Neural progenitor cell (in vitro differentiated cells): Measurements from ENCODE around the gene OR6K2. TPM values are rescaled to one million over a fixed set of nuclear protein-coding genes. Genes with fewer than 3 reads are reported as not detected.

Experiments used
- DNase-seq: peaks from one replicate; pipeline ENCODE4 v3.0.0-alpha.2; 2016; ENCODE audit warnings: low spot score
- H2AFZ ChIP-seq: fragments of 200-600 bp; sonication (generic); replicated peaks from 2 replicates; pipeline ENCODE4 v1.6.1; 2016; ENCODE audit warnings: antibody characterized with exemption
- H3F3A ChIP-seq: fragments of 200-600 bp; sonication (generic); 2 replicates; pipeline ENCODE4 v1.6.1; 2016; ENCODE audit warnings: antibody characterized with exemption, low read depth
- H3K27ac ChIP-seq: fragments of 200-600 bp; sonication (generic); 2 replicates; pipeline ENCODE4 v1.5.1; 2016; ENCODE audit warnings: mild to moderate bottlenecking
- H3K27me3 ChIP-seq: fragments of 200-600 bp; sonication (generic); 2 replicates; pipeline ENCODE4 v1.6.1; 2016; ENCODE audit warnings: mild to moderate bottlenecking, moderate library complexity
- H3K36me3 ChIP-seq: fragments of 200-600 bp; sonication (generic); 2 replicates; pipeline ENCODE4 v1.5.1; 2016
- H3K4me1 ChIP-seq: fragments of 200-600 bp; sonication (generic); 2 replicates; pipeline ENCODE4 v1.6.1; 2016; ENCODE audit warnings: mixed run types
- H3K4me2 ChIP-seq: fragments of 200-600 bp; sonication (generic); 2 replicates; pipeline ENCODE4 v1.6.1; 2016
- H3K4me3 ChIP-seq: fragments of 200-600 bp; sonication (generic); 2 replicates; pipeline ENCODE4 v1.5.1; 2016
- H3K79me2 ChIP-seq: fragments of 200-600 bp; sonication (generic); 2 replicates; pipeline ENCODE4 v1.6.1; 2016; ENCODE audit warnings: low read depth
- H3K9ac ChIP-seq: fragments of 200-600 bp; sonication (generic); 2 replicates; pipeline ENCODE4 v1.6.1; 2016
- H3K9me3 ChIP-seq: fragments of 200-600 bp; sonication (generic); 2 replicates; pipeline ENCODE4 v1.5.1; 2016; ENCODE audit warnings: low read depth
- H4K20me1 ChIP-seq: fragments of 200-600 bp; sonication (generic); 2 replicates; pipeline ENCODE4 v1.6.1; 2016; ENCODE audit warnings: low read depth
- H3K27ac Mint-ChIP-seq: 3 replicates; pipeline ENCODE4 v1.8.0; 2021; ENCODE audit warnings: mixed read lengths
- H3K27me3 Mint-ChIP-seq: 2 replicates; pipeline ENCODE4 v1.8.0; 2022; ENCODE audit warnings: low read depth, mild to moderate bottlenecking, inconsistent platforms, moderate library complexity, mixed read lengths; ENCODE audit not compliant: insufficient read depth
- H3K36me3 Mint-ChIP-seq: 3 replicates; pipeline ENCODE4 v1.8.0; 2021; ENCODE audit warnings: mixed read lengths
- H3K4me1 Mint-ChIP-seq: 3 replicates; pipeline ENCODE4 v1.8.0; 2021; ENCODE audit warnings: mixed read lengths
- H3K4me3 Mint-ChIP-seq: 3 replicates; pipeline ENCODE4 v1.8.0; 2021; ENCODE audit warnings: mild to moderate bottlenecking, moderate library complexity, mixed read lengths
- H3K9me3 Mint-ChIP-seq: 3 replicates; pipeline ENCODE4 v1.8.0; 2020; ENCODE audit warnings: mixed read lengths
- EZH2 ChIP-seq: fragments of 200-600 bp; sonication (generic); IDR thresholded peaks from 2 replicates; pipeline ENCODE4 v1.6.1; 2017; ENCODE audit warnings: antibody characterized with exemption, mild to moderate bottlenecking, moderate library complexity
- EZH2phosphoT487 ChIP-seq: fragments of 200-600 bp; sonication (generic); IDR thresholded peaks from 2 replicates; pipeline ENCODE4 v1.6.1; 2017; ENCODE audit warnings: antibody characterized with exemption
- total RNA-seq: library from RNA; depleted of rRNA; stranded (reverse); fragments of >200 nt; gene quantifications from 2 replicates; pipeline ENCODE4 v1.2.3, GENCODE V29; 2015; ENCODE audit warnings: low replicate concordance
- TF ChIP-seq, protein P1 (sequence below): fragments of 200-600 bp; sonication (generic); IDR thresholded peaks from 2 replicates; pipeline ENCODE4 v1.5.1; 2017; ENCODE audit warnings: antibody characterized with exemption, mild to moderate bottlenecking

OR6K2 gene
- total RNA-seq, 1 donor from 2014 or later: not detected

DNA sequence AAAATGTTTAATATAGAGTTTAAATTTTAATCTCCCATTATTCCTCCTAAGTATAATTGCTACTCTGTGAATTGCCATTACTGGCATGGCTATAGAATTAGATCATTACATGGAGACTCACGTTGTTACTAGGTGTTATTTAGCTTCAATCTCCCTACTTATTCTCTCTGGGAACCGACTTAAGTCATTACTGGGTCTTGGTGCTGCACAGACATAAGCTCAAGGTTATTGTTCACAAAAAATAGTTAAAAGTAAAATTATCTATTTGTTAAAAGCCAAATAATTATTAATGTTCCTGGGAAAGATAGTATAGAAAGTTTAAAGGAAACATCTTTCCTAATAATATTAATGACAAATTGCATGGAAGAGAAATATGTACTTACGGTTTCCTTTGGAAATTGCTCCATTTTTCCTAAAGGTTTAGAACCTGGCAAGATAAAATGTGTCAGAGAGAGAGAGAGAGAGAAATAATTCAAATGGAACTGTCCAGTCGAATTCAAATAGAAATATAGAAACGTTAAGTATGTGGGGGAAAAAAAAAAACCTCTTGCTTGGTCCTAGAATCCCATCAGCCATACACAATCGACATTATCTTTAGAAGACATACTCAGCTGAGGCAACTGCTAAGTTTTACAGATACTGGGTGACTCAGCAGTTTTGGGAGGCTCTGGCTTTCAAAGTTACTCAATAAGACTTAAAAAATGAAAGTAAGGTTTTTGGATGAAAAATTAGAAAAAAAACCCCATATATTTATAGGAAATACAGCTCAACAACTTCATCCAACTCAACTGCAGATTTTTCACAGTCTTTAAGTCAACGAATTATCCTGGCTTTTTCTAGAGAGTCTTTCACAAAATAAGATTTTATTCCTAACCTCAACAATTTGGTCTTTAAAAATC is 14.1 kb downstream of the OR6K2 start, which contains the start of gene SPTA1:
Gene SPTA1 (minus strand): TSS at position 605 of the 899 bp plus-strand sequence. CDS start 198 bp downstream, at position 407.
- no peak for DNase-seq
- Mint-ChIP-seq H3K9me3 (no peaks in the 10 kb centered on the region), H3K4me3 (no peak within 1 kb of the TSS), H3K27me3 (peaks cover 5% of the 10 kb centered on the region), H3K36me3 (no peaks in the 10 kb centered on the region), H3K4me1 (no peaks in the 10 kb centered on the region), H3K27ac (no peak within 1 kb of the TSS)
- H3K9ac ChIP-seq: no peak within 1 kb of the TSS
- H3K4me2 ChIP-seq: no peak within 1 kb of the TSS
- no peaks in the 10 kb centered on the region for H3K27me3 ChIP-seq
- H3K79me2 ChIP-seq: no peaks in the 10 kb centered on the region
- H3K9me3 ChIP-seq: no peaks in the 10 kb centered on the region
- no peak within 1 kb of the TSS for H3K27ac ChIP-seq
- H3K4me3 ChIP-seq: no peak within 1 kb of the TSS
- H3F3A ChIP-seq: no peaks in the 10 kb centered on the region
- no peaks in the 10 kb centered on the region for H3K4me1 ChIP-seq
- no peaks in the 10 kb centered on the region for H3K36me3 ChIP-seq
- no peaks in the 10 kb centered on the region for H4K20me1 ChIP-seq
- TF ChIP-seq EZH2 (no peak), EZH2phosphoT487 (no peak)
- TF ChIP-seq, protein P1, sequence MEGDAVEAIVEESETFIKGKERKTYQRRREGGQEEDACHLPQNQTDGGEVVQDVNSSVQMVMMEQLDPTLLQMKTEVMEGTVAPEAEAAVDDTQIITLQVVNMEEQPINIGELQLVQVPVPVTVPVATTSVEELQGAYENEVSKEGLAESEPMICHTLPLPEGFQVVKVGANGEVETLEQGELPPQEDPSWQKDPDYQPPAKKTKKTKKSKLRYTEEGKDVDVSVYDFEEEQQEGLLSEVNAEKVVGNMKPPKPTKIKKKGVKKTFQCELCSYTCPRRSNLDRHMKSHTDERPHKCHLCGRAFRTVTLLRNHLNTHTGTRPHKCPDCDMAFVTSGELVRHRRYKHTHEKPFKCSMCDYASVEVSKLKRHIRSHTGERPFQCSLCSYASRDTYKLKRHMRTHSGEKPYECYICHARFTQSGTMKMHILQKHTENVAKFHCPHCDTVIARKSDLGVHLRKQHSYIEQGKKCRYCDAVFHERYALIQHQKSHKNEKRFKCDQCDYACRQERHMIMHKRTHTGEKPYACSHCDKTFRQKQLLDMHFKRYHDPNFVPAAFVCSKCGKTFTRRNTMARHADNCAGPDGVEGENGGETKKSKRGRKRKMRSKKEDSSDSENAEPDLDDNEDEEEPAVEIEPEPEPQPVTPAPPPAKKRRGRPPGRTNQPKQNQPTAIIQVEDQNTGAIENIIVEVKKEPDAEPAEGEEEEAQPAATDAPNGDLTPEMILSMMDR: no peak
- H2AFZ ChIP-seq: no peak within 1 kb of the TSS

DNA sequence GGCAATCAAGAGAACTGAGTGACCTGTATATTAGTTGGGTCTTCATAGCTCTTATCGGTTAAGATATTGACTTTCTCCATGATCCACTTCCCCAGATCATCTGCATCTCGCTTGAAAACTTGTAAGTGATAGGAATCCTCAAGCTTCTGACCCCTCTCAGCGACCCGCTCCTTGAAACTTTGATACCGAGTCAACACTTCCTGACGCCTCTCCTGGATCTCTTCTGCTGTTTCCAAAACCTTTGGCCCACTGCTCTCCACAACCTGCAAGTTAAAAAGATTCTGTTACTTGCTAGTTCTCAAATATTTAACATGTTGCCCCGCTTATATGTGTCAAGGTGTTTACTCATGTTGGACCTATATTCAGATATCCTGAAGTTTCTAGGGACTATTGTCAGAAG is 15.4 kb downstream of the OR6K2 start:
- H3K9me3 Mint-ChIP-seq: no peaks in the 10 kb centered on the region
- H3K4me1 ChIP-seq: no peaks in the 10 kb centered on the region
- no peak overlapping the region for H3K9ac ChIP-seq
- no peak overlapping the region for H3K4me3 ChIP-seq
- no peak for DNase-seq
- peaks cover 3% of the 10 kb centered on the region for H3K27me3 Mint-ChIP-seq
- no peak overlapping the region for H2AFZ ChIP-seq
- H3K27ac Mint-ChIP-seq: no peak overlapping the region
- no peaks in the 10 kb centered on the region for H3K27me3 ChIP-seq
- no peaks in the 10 kb centered on the region for H3K79me2 ChIP-seq
- no peaks in the 10 kb centered on the region for H3K36me3 Mint-ChIP-seq
- H3K36me3 ChIP-seq: no peaks in the 10 kb centered on the region
- TF ChIP-seq, protein P1: no peak
- TF ChIP-seq EZH2: no peak
- TF ChIP-seq EZH2phosphoT487: no peak
- H4K20me1 ChIP-seq: no peaks in the 10 kb centered on the region
- H3K27ac ChIP-seq: no peak overlapping the region
- H3F3A ChIP-seq: no peaks in the 10 kb centered on the region
- H3K4me2 ChIP-seq: no peak overlapping the region
- no peaks in the 10 kb centered on the region for H3K4me1 Mint-ChIP-seq
- H3K4me3 Mint-ChIP-seq: no peak overlapping the region
- no peaks in the 10 kb centered on the region for H3K9me3 ChIP-seq

DNA sequence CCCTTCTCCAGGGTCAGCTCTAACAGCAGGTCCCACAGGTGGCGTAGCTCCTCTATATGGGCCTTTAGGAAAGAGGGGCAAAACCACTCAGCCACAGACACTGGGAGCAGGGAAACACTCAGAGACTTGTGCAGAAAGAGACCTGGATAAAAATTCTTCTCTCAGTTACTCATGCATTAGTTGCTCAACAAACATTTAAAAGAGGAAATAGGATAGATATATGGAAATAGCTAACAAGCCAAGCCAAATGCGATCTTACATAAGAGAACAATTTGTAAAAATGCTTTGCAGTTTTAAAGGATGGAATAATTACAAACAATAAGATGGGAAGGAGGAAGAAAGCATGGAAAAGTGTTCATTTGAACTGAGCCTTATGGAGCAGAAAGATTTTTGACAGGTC is 18.8 kb downstream of the OR6K2 start:
- H3K9me3 Mint-ChIP-seq: no peaks in the 10 kb centered on the region
- no peak overlapping the region for H3K27ac ChIP-seq
- H3K27me3 ChIP-seq: no peaks in the 10 kb centered on the region
- H3K27ac Mint-ChIP-seq: no peak overlapping the region
- no peaks in the 10 kb centered on the region for H3K9me3 ChIP-seq
- TF ChIP-seq EZH2 (no peak), EZH2phosphoT487 (no peak)
- TF ChIP-seq, protein P1: no peak
- no peak overlapping the region for H3K9ac ChIP-seq
- no peaks in the 10 kb centered on the region for H3K27me3 Mint-ChIP-seq
- H3K79me2 ChIP-seq: no peaks in the 10 kb centered on the region
- H3K4me3 Mint-ChIP-seq: no peak overlapping the region
- no peaks in the 10 kb centered on the region for H3K36me3 ChIP-seq
- no peaks in the 10 kb centered on the region for H3K36me3 Mint-ChIP-seq
- H3K4me3 ChIP-seq: no peak overlapping the region
- no peaks in the 10 kb centered on the region for H4K20me1 ChIP-seq
- H3K4me1 ChIP-seq: no peaks in the 10 kb centered on the region
- no peak for DNase-seq
- no peak overlapping the region for H3K4me2 ChIP-seq
- no peaks in the 10 kb centered on the region for H3F3A ChIP-seq
- no peak overlapping the region for H2AFZ ChIP-seq
- no peaks in the 10 kb centered on the region for H3K4me1 Mint-ChIP-seq
